ENCODE results near the gene CLCNKA. TPM values are rescaled to one million over a fixed set of nuclear protein-coding genes. Genes with fewer than 3 reads are reported as not detected.

Gene CLCNKA
- total RNA-seq, 2 experiments from 2014 or later, result not detected

- CTCF ChIA-PET, result interaction anchor here (1.0 to 1.4 kb wide), 2 partner anchors 9 to 122 kb away, joined by 3 to 6 read pairs; partner anchors contain the start of gene FAM131C
- intact Hi-C loops (cut with micrococcal nuclease), result no loop called here
- H3K27me3 Mint-ChIP-seq (ENCODE audit: low read depth), result no peaks in the 10 kb centered on the region
- H3K36me3 Mint-ChIP-seq (ENCODE audit: low read depth), result no peaks in the 10 kb centered on the region
- no peaks in the 10 kb centered on the region for H3K9me3 Mint-ChIP-seq
- no peaks in the 10 kb centered on the region for H3K4me1 Mint-ChIP-seq (ENCODE audit: low read depth)
- DNase-seq, result no peak
- H3K27ac Mint-ChIP-seq, result no peak overlapping the region
- H3K4me3 Mint-ChIP-seq, result no peak overlapping the region
These were observed 42.9 kb downstream of the CLCNKA start for GRCh38 chr1:16064536-16065268.

- H3K9me3 Mint-ChIP-seq, result no peaks in the 10 kb centered on the region
- H3K36me3 Mint-ChIP-seq (ENCODE audit: low read depth), result no peaks in the 10 kb centered on the region
- no peak for DNase-seq
- H3K4me3 Mint-ChIP-seq, result no peak overlapping the region
- H3K4me1 Mint-ChIP-seq (ENCODE audit: low read depth), result peaks cover 3% of the 10 kb centered on the region
- CTCF ChIA-PET, result interaction anchor here (1.0 to 1.4 kb wide), 2 partner anchors 8 to 121 kb away, joined by 3 to 6 read pairs; partner anchors contain the start of gene FAM131C
- no peaks in the 10 kb centered on the region for H3K27me3 Mint-ChIP-seq (ENCODE audit: low read depth)
- no peak overlapping the region for H3K27ac Mint-ChIP-seq
- intact Hi-C loops (cut with micrococcal nuclease), result no loop called here
These were observed 43.4 kb downstream of the CLCNKA start for GRCh38 chr1:16065269-16065576.

- Mint-ChIP-seq H3K4me3 (no peak overlapping the region), H3K27ac (no peak overlapping the region), H3K36me3 (ENCODE audit: low read depth) (no peaks in the 10 kb centered on the region), H3K4me1 (ENCODE audit: low read depth) (peaks cover 4% of the 10 kb centered on the region), H3K9me3 (no peaks in the 10 kb centered on the region), H3K27me3 (ENCODE audit: low read depth) (no peaks in the 10 kb centered on the region)
- CTCF ChIA-PET, result no interaction called here
- intact Hi-C loops (cut with micrococcal nuclease), result no loop called here
- no peak for DNase-seq
These were observed 44.4 kb downstream of the CLCNKA start for GRCh38 chr1:16066245-16066644.

GRCh38 chr1:16067127-16067768 lies 45.4 kb downstream of the CLCNKA start:
- intact Hi-C loops (cut with micrococcal nuclease), result no loop called here
- Mint-ChIP-seq H3K4me3 (no peak overlapping the region), H3K36me3 (ENCODE audit: low read depth) (no peaks in the 10 kb centered on the region), H3K9me3 (no peaks in the 10 kb centered on the region), H3K27ac (no peak overlapping the region), H3K27me3 (ENCODE audit: low read depth) (no peaks in the 10 kb centered on the region), H3K4me1 (ENCODE audit: low read depth) (peaks cover 4% of the 10 kb centered on the region)
- CTCF ChIA-PET, result interaction anchor here (0.5 to 2.5 kb wide), 3 partner anchors 15 to 123 kb away, joined by 3 to 7 read pairs (median 4); no protein-coding TSS in a partner anchor
- DNase-seq, result no peak

GRCh38 chr1:16067933-16068332 lies 46.1 kb downstream of the CLCNKA start:
- no peak overlapping the region for H3K27ac Mint-ChIP-seq
- CTCF ChIA-PET, result interaction anchor here (1.2 to 2.5 kb wide), 3 partner anchors 11 to 58 kb away, joined by 4 to 7 read pairs (median 4); no protein-coding TSS in a partner anchor

GRCh38 chr1:16068356-16069270 lies 46.8 kb downstream of the CLCNKA start:
- Mint-ChIP-seq H3K36me3 (ENCODE audit: low read depth) (no peaks in the 10 kb centered on the region), H3K27ac (no peak overlapping the region), H3K27me3 (ENCODE audit: low read depth) (peaks cover 5% of the 10 kb centered on the region), H3K9me3 (no peaks in the 10 kb centered on the region), H3K4me3 (no peak overlapping the region), H3K4me1 (ENCODE audit: low read depth) (peaks cover 4% of the 10 kb centered on the region)
- CTCF ChIA-PET, result interaction anchor here (1.2 to 2.5 kb wide), 3 partner anchors 11 to 59 kb away, joined by 4 to 7 read pairs (median 4); no protein-coding TSS in a partner anchor
- DNase-seq, result no peak
- intact Hi-C loops (cut with micrococcal nuclease), result no loop called here

More at GRCh38 chr1:16067933-16068332, 46.1 kb downstream of the CLCNKA start:
- Mint-ChIP-seq H3K36me3 (ENCODE audit: low read depth) (no peaks in the 10 kb centered on the region), H3K4me1 (ENCODE audit: low read depth) (peaks cover 4% of the 10 kb centered on the region), H3K9me3 (no peaks in the 10 kb centered on the region), H3K4me3 (no peak overlapping the region), H3K27me3 (ENCODE audit: low read depth) (peaks cover 5% of the 10 kb centered on the region)
- intact Hi-C loops (cut with micrococcal nuclease), result no loop called here
- DNase-seq, result no peak

GRCh38 chr1:16070640-16071355 lies 49.0 kb downstream of the CLCNKA start:
- intact Hi-C loops (cut with micrococcal nuclease), result no loop called here
- Mint-ChIP-seq H3K36me3 (ENCODE audit: low read depth) (no peaks in the 10 kb centered on the region), H3K4me1 (ENCODE audit: low read depth) (peaks cover 7% of the 10 kb centered on the region), H3K27me3 (ENCODE audit: low read depth) (peaks cover 14% of the 10 kb centered on the region), H3K4me3 (no peak overlapping the region), H3K27ac (no peak overlapping the region), H3K9me3 (no peaks in the 10 kb centered on the region)
- CTCF ChIA-PET, result interaction anchor here (0.9 to 1.8 kb wide), 5 partner anchors 8 to 63 kb away, joined by 3 to 10 read pairs (median 3); no protein-coding TSS in a partner anchor
- no peak for DNase-seq

- H3K27me3 Mint-ChIP-seq (ENCODE audit: low read depth), result peaks cover 14% of the 10 kb centered on the region
- no peak for DNase-seq
- no peaks in the 10 kb centered on the region for H3K9me3 Mint-ChIP-seq
- CTCF ChIA-PET, result interaction anchor here (0.6 to 2.6 kb wide), 2 partner anchors 10 to 115 kb away, joined by 4 to 13 read pairs; no protein-coding TSS in a partner anchor
- H3K36me3 Mint-ChIP-seq (ENCODE audit: low read depth), result no peaks in the 10 kb centered on the region
- no peak overlapping the region for H3K27ac Mint-ChIP-seq
- peaks cover 7% of the 10 kb centered on the region for H3K4me1 Mint-ChIP-seq (ENCODE audit: low read depth)
- no peak overlapping the region for H3K4me3 Mint-ChIP-seq
- intact Hi-C loops (cut with micrococcal nuclease), result no loop called here
These were observed 49.8 kb downstream of the CLCNKA start for GRCh38 chr1:16071614-16072013.

GRCh38 chr1:16072095-16072494 lies 50.3 kb downstream of the CLCNKA start:
- Mint-ChIP-seq H3K27ac (no peak overlapping the region), H3K36me3 (ENCODE audit: low read depth) (no peaks in the 10 kb centered on the region), H3K27me3 (ENCODE audit: low read depth) (peaks cover 14% of the 10 kb centered on the region), H3K4me3 (no peak overlapping the region), H3K9me3 (no peaks in the 10 kb centered on the region), H3K4me1 (ENCODE audit: low read depth) (peaks cover 7% of the 10 kb centered on the region)
- intact Hi-C loops (cut with micrococcal nuclease), result no loop called here
- CTCF ChIA-PET, result interaction anchor here (0.6 to 2.6 kb wide), 3 partner anchors 10 to 831 kb away, joined by 3 to 13 read pairs (median 4); no protein-coding TSS in a partner anchor
- no peak for DNase-seq

GRCh38 chr1:16072616-16073484 lies 51.0 kb downstream of the CLCNKA start:
- DNase-seq, result no peak
- H3K27ac Mint-ChIP-seq, result no peak overlapping the region
- H3K27me3 Mint-ChIP-seq (ENCODE audit: low read depth), result peaks cover 14% of the 10 kb centered on the region
- H3K4me3 Mint-ChIP-seq, result no peak overlapping the region
- H3K9me3 Mint-ChIP-seq, result no peaks in the 10 kb centered on the region
- intact Hi-C loops (cut with micrococcal nuclease), result no loop called here
- CTCF ChIA-PET, result interaction anchor here (0.6 to 2.6 kb wide), 11 partner anchors 8 to 831 kb away, joined by 3 to 13 read pairs (median 4); partner anchors contain the start of gene FBXO42
- no peaks in the 10 kb centered on the region for H3K36me3 Mint-ChIP-seq (ENCODE audit: low read depth)
- peaks cover 7% of the 10 kb centered on the region for H3K4me1 Mint-ChIP-seq (ENCODE audit: low read depth)
